Testis (tissue), 2 donors: ENCODE data around the gene BRK1.
"Not testable (repeated sequence)": the region's sequence is repeated elsewhere in the genome, so short reads cannot be mapped to it uniquely, and the experiment has no call there.

Source experiments
- POLR2A ChIP-seq: fragments of 450-650 bp; IDR thresholded peaks from one replicate; pipeline ENCODE4 v1.6.1; 2017; ENCODE audit warnings: antibody characterized with exemption, mild to moderate bottlenecking, moderate library complexity
- TF ChIP-seq, protein P1 (sequence below), 3 experiments: fragments of 450-650 bp in 2 of 3; fragments of 200-600 bp in 1 of 3; sonication (generic) in 1 of 3; IDR thresholded peaks; one replicate each; pipeline ENCODE4 v1.5.1; 2016 to 2019; ENCODE audit warnings: antibody characterized with exemption in 3 of 3, mild to moderate bottlenecking in 2 of 3, moderate library complexity in 1 of 3

DNA sequence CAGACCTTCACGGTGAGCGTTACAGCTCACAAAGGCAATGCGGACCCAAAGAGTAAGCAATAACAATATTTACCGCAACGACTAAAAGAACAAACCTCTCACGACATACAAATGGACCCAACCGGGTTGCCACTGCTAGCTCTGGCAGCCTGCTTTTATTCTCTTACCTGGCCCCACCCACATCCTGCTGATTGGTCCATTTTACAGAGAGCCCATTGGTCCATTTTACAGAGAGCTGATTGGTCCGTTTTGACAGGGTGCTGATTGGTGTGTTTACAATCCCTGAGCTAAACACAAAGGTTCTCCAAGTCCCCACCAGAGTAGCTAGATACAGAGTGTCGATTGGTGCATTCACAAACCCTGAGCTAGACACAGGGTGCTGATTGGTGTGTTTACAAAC, 20.4 kb downstream of the BRK1 start:
- TF ChIP-seq, protein P1, sequence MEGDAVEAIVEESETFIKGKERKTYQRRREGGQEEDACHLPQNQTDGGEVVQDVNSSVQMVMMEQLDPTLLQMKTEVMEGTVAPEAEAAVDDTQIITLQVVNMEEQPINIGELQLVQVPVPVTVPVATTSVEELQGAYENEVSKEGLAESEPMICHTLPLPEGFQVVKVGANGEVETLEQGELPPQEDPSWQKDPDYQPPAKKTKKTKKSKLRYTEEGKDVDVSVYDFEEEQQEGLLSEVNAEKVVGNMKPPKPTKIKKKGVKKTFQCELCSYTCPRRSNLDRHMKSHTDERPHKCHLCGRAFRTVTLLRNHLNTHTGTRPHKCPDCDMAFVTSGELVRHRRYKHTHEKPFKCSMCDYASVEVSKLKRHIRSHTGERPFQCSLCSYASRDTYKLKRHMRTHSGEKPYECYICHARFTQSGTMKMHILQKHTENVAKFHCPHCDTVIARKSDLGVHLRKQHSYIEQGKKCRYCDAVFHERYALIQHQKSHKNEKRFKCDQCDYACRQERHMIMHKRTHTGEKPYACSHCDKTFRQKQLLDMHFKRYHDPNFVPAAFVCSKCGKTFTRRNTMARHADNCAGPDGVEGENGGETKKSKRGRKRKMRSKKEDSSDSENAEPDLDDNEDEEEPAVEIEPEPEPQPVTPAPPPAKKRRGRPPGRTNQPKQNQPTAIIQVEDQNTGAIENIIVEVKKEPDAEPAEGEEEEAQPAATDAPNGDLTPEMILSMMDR (IDR thresholded peaks at IDR 0.05): not testable (repeated sequence)
- TF ChIP-seq POLR2A: not testable (repeated sequence)
